Stimulated activated CD4-positive, alpha-beta T cell treated with anti-CD3 and anti-CD28 coated beads, Interleukin-15, amount 100 ng/mL, for 48 hours (primary cell): ENCODE results near the gene PLIN1.

Source experiments
- DNase-seq, 2 donors: peaks; one replicate each; pipeline ENCODE4 v3.0.0-alpha.2; 2020; ENCODE audit warnings: low read depth in 2 of 2

PLIN1 gene

DNA sequence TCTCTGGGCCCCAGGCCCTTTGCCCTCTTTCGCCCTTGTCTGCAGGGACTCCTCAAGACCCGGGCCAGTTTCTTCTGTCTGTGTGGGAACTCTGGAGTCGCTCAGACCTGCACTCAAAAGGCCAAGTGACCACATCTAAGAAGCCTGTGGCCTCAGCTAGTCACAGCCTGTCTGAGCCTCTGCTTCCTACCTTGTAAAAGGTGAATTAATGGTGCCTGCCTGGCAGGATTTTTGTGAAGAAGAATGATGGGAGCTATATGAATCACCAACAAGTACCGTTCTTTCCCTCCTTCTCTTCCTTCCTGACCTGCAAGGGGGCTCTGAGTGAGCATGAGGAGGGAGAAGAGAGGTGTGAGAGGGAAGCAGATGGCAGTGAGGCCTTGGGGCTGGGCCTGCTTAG is 7.5 kb downstream of the PLIN1 start:
- no peak for DNase-seq

DNA sequence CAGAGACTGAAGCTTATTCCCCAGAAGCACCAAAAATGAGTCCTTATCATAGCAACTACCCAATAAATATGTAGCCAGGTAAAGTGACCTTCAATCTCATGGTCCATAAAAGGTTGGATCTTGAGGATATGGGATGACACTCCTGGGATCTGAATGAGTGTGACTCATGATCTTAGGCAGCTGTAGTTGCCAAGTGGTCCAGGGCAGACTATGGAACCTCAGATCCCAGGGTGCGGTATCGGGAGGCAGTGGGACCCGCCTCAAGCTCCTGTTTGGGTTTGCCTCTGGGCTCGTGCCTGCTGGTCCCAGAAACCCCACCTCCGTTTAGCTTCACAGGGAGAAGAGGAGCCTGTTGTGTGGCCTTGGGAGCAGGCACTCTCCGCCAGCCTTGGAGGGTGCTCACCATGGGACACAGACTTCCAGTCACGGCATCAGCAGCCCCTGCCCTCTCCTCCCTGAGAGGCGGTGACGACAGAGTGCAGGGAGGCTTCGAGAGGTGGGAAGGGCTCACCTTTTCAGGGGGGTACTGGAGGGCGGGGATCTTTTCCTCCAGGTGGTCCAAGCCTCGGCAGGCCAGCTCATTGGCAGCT is 8.1 kb downstream of the PLIN1 start:
- DNase-seq: no peak

- DNase-seq: no peak
Measured at GRCh38 chr15:89669941-89670340, 9.2 kb downstream of the PLIN1 start.

- DNase-seq: no peak
Measured at GRCh38 chr15:89669309-89669865, 9.8 kb downstream of the PLIN1 start.

- DNase-seq: no peak
Measured at GRCh38 chr15:89668171-89668570, 11.0 kb downstream of the PLIN1 start.

DNA sequence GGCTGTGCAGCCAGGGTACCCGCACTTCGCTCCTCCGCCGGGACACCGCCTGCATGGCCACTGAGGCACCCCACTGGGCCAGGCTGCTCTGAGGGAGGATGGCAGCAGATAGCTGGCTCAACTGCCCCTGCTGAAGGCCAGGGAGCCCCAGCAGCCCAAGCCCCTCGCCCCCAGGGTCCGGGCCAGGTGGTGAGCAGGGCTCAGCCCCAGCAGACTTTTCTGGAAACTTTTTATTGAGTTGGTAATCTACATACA is 11.5 kb downstream of the PLIN1 start:
- no peak for DNase-seq

DNA sequence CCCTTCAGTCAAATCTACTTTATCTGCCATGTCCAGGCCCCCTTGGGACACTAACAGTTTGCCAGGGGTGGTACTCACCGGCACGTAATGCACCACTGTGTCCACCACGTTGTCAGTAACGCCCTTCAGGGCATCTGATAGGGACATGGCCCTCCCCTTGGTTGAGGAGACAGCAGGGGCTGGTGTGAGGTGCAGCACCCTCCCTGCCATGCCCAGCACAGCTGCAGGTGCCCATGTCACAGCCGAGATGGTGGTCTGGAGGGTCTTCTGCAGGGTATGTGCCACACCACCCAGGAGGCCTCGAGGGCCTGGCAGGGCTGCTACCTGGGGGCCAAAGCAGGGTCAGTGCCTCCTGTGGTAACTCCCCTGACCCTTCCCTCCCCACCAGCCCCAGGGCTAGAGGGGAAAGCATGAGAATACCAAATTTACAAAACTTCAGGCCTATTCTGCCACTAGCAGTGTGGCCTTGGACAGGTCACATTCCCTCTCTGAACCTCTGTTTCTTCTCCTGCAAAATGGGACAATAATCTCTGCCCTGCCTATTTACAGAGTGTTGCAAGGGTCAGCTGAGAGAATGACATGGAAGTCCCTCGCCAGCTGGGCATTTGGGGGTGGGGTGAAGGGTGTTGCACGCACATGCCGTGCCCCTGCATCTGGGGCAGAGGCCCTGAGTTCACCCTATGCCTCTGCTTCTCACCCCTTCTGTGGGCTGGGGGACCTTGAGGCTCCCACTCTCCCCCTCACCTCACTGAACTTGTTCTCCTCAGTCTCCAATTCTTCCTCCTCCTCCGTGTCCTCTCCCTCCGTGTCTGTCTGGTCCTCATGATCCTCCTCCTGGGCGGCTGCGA is 12.1 kb downstream of the PLIN1 start:
- DNase-seq: no peak

DNA sequence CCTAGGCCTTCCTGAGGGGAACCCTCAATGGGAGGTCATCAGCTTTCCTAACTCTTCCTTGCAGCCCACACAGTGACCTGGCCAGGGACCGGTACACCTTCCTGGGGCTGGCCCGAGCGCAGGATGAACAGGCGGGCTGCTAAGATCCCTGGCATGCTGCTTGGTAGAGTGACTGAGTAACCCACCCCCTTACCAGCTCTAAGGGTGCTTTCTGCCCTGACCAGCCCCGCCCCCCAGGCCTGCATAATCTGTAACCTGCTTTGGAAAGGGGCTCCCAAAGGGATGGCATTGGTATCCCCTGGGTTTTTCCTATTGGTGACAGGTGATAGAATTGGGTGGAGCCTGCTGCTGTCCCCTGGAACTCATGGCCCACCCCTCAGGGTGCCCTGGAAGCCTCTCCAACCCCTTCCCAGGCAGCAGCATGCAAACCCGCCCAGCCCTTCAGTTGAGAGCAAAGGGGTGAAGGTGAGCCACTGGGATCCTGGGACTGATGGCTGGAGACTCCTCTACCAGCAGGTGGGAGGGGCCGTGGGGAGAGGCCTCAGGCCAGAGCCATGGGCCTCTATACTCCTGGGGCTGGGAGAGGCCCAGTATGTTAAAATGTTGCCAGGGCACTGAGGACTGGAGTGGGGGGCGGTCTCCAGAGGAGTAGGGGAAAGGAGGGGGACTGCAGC is 12.8 kb downstream of the PLIN1 start:
- DNase-seq: no peak

DNA sequence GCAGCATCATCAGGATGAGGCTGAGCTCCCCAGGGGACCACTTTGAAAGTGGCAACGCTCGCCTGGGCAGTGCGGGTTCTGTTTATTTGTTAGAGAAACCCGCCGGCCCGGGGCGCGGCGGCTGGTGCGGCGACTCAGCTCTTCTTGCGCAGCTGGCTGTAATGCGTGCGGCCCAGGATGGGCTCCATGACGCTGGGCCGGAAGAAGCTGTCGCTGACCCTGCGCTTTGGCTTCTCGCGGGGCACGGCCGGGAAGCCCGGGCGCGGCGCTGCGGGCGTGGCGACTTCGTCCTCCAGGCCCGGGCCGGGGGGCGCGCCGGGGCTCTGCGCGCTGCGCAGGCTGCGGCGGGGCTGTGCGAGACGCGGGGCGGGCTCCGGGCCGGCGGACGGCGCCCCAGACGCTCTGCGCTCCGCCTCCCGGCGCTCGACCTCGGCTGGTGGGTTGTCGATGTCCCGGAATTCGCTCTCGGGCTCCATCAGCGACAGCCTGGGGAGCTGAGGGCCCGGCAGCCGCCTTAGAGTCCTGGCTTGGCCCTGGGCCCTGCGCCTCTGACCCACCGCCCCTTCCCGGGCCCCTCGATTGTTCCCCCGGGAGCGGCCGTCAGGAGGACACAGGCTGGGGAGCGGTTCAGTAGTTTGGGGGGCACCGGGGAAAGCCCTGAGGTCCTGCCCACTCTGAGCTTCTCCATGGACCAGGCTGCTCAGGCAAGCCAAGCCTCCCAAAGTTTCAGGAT is 13.6 kb downstream of the PLIN1 start:
- no peak for DNase-seq

DNA sequence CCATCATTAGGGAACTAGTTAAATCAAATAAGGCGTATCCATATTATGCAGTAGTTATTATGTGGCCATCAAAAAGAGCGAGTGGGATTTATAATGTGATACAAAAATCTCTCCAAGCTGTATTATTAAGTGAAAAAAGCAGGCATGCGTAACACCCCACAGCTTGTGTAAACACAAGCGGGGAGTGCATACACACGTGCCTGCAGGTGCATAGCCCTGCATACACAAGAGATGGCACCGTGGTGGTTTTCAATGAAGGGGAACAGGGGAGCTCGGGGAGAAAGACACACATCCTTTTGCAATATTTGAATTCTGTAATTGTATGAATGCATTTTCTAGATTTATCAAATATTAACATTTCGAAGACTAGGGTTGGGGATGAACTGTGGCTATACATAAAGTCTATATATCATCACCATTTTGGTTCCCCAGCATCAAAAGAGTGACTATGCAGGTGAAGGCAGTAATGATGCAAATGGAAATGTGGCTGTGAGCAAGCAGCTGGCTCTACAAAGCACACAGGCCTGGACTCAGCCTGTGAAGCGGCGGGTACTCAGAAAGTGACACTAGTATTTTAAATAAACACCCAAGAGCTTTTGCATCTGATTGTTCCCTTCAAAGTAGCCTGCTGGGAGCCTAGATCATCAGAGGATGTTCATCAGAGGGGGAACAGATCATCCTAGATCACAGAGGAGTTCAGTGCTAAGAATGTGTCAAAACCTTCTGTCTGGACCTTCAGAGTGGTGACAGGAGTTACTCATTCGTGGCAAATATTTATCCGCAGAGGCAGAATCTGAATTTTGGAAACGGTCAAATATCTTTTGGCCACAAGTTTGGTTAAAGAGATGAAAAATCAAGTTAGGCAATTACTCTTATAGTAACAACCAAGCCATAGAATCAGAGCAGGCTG is 14.5 kb downstream of the PLIN1 start:
- DNase-seq: no peak

GRCh38 chr15:89662893-89663626 is 16.1 kb downstream of the PLIN1 start:
- DNase-seq: no peak

DNA sequence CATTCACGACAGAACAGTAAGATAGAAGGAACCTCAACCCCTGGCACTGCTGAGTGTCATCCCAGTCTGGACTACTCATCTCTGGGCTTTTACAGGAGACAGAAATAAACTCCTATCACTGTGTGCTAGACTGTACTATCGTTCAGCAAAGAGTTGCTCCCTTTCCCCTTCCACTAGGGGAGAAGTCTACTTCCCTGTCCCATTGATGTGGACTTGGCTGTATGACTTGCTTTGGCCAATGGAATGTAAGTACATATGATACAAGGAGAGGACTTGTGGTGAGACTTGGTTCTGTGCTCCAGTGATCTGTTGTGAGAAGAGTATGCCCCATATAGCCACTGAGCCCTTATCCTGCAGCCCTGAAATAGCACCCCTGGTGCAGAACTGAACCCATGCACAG is 18.6 kb downstream of the PLIN1 start:
- DNase-seq: no peak

DNA sequence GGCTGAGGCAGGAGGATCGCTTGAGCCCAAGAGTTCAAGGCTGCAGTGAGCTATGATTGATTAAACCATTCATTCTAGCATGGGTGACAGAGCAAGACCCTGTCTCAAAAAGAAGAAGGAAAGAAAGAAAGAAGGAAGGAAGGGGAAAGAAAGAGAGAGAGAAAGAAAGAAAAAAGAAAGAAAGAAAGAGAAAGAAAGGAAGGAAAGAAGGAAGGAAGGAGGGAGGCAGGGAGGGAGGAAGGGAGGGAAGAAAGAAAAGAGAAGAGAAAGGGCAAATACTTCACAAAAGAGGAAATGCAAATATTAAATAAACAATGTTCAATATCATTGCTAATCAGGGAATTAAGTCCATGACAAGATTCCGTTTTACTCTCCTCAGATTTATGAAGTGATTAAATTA is 19.9 kb downstream of the PLIN1 start:
- no peak for DNase-seq

GRCh38 chr15:89657686-89658200 is 21.4 kb downstream of the PLIN1 start:
- DNase-seq: no peak

- no peak for DNase-seq
Measured at GRCh38 chr15:89656116-89656815, 22.9 kb downstream of the PLIN1 start.

- peak in 1 of 2 donors; percentile 8 for DNase-seq
Measured at GRCh38 chr15:89654847-89655805, 24.0 kb downstream of the PLIN1 start, which contains the start of gene KIF7. KIF7 (minus strand) TSS chr15:89655467; CDS start chr15:89652930, 2,537 bp downstream.

- DNase-seq: no peak
Measured at GRCh38 chr15:89654301-89654761, 24.8 kb downstream of the PLIN1 start.

- DNase-seq: no peak
Measured at GRCh38 chr15:89653578-89653977, 25.6 kb downstream of the PLIN1 start.
